DMS79 (cell line): ENCODE results near the gene DDX23.
"Not testable (repeated sequence)": the region's sequence is repeated elsewhere in the genome, so short reads cannot be mapped to it uniquely, and the experiment has no call there.

Experiments used
- DNase-seq: peaks from one replicate; lab custom pipeline; 2025; lab: John Stamatoyannopoulos, UW

DDX23 gene

GRCh38 chr12:48862760-48863159 lies 10.8 kb upstream of the DDX23 start:
- no peak for DNase-seq

- no peak for DNase-seq
These were observed 9.1 kb upstream of the DDX23 start for GRCh38 chr12:48861111-48861510.

- not testable (repeated sequence) for DNase-seq
These were observed 8.3 kb upstream of the DDX23 start for GRCh38 chr12:48860236-48860635.

DNA sequence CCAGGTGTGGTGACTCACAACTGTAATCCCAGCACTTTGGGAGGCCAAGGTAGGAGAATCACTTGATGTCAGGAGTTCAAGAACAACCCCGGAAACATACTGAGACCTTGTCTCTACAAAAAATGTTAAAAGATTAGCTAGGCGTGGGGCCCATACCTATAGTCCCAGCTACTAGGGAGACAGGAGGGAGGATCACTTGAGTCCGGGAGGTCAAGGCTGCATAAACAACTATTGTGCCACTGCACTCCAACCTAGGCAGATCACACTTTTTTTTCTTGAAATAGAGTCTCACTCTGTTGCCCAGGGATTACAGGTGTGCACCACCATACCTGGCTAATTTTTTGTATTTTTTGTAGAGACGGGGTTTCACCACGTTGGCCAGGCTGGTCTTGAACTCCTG lies 7.6 kb upstream of the DDX23 start:
- DNase-seq = no peak

DNA sequence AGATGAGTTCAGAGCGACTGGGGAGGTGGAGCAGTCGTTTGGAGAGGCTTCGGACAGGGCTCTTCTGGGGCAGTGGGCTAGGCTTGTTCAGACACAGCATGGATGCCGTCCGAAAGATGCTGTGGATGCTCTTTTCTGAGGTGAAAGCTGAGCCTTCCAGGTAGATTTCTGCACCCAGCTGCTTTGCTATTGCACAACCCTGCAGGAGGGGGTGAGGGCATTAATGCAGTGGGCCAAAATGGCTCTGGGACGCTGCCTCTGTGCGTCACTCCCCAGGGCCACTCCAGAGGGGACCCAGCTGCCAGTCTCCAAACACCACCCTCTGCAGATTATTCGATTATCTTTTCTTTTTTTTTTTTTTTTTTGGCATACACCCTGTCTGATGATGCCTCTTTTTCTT lies 6.1 kb upstream of the DDX23 start:
- no peak for DNase-seq

DNA sequence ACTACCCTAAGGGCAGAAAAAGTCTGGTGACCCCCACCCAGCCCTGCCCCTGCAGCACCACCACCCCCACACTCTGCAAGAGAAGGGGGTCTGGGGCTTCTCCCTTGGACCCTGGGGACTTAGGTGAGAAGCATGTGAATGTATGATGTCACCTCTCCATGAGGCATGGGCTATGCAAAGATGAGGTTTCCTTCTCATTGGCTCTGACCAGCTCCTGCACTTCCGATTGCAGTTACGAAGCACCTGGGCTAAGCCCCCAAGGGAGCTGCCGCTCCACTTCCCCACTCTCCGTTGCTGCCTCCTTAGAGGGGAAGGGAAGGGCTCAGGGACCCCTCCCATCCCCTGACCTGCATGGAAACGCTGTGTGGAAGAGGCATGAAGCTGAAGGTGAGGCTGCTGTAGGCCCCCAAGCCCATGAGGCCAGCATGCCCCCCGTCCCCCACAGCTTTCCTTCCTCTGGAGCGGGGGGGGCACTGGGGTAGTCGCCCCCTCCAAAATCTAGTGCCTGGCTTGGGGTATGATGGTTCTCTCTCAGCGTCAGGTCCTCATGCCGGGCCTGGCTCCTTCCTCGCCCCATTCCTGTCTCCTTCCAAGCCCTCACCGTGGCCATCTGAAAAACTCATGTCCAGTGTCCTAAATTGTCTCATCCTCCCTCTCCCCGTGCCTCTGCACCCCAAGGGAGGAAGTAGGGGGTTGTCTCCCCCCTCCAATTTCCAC lies 5.5 kb upstream of the DDX23 start:
- no peak for DNase-seq

DNA sequence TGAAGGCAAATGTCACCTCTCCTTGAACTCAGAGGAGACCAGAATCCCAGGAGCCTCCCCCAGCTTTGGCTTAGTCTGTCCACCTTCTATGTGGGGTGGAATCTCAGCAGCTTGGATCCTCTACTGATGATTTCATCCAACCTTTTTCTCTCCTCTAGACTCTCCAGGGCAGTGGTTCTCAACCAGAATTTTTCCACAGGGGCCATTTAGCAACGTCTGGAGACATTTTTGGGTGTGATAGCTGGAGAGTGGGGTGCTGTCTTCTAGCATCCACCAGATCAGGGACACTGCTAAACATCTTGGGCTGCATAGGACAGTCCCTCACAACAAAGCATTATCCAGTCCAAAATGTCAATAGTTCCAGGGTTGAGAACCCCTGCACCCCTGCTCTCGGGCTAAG lies 4.4 kb upstream of the DDX23 start:
- no peak for DNase-seq

- DNase-seq = not testable (repeated sequence)
These were observed 3.0 kb upstream of the DDX23 start for GRCh38 chr12:48854932-48855331.

DNA sequence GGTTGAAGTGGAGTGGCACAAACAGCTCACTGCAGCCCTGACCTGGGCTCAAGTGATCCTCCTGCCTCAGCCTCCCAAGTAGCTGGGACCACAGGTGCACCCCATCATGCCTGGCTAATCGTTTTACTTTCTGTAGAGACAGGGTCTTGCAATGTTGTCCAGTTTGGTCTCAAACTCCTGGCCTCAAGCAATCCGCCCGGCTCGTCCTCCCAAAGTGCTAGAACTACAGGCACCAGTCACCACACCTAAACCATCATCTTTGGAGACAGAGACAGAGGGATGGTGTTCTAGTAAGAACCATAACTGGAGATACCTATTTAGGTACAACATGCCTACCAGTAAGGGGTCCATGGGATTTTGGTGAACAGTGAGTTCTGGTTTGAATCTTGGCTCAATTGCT lies 2.5 kb upstream of the DDX23 start:
- DNase-seq = no peak

GRCh38 chr12:48852734-48853688 lies 1.0 kb upstream of the DDX23 start:
- peak; percentile 54 for DNase-seq

GRCh38 chr12:48842021-48842420 lies 9.9 kb downstream of the DDX23 start:
- DNase-seq = not testable (repeated sequence)

DNA sequence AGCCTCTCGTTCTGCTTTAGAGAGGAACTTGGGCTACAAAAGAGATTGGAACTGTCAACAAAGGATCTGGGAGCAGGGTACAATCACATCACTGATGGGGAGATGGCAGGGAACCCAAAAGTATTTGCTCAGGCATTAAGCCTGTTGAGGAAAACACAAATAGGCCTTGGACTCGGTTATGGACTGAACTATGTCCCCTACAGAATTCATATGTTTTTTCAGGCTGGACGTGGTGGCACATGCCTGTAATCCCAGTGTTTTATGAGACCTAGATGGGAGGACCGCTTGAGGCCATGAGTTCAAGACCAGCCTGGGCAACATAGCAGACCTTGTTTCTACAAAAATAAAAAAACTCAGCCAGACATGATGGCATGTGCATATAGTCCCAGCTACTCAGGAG lies 13.9 kb downstream of the DDX23 start:
- no peak for DNase-seq

DNA sequence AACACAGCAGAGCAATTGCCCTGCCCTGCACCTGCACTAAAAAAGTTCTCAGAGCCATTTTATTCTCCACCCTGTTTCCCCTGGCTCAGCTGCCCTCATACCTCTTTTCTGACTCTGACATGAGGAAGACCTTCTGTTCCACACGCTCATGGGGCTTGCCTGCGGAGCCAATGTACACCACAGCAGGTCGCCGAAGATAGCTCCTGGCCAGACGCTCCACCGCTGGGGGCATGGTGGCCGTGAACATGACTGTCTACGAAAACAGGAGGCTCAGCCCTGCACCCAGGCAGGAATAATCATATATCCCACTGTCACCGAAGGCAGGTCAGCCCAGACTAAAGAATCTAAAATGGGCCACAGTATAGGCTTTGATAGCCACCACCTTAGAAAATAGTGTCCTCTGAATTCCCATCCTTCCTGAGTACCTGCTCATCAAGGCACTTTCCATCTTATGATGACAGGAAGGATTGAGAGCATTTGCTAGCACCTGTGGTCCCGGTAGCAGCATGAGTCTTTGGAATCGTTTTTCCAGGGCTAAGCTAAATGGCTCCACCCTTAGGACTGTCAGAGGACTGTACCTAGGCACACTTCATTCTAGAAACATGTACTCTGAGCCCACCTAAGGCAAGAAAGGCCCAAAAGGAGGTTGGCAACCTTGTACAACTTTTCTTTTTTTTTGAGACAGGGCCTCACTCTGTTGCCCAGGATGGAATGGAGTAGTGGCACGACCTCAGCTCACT lies 19.5 kb downstream of the DDX23 start:
- DNase-seq = no peak

DNA sequence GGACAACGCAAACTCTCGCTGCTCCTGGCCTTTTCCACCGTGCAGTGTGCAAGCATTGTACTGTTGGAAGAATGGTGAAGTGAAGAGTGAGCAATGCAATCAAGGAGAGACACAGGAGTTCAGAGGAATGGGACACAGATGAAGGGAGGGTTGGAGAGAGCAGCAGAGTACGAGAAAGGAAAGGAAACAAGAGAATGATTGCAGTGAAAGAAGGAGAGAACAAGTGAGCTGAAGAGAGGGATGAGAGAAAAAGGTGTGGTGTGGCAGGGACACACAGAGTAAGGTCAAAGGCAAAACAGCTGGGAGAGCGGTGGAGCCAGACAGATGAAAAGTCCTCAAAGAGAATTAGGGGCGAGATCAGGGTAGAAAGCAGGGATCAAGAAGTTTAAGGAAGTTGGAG lies 20.7 kb downstream of the DDX23 start:
- no peak for DNase-seq

- DNase-seq = no peak
These were observed 23.0 kb downstream of the DDX23 start for GRCh38 chr12:48828841-48829575.

GRCh38 chr12:48828293-48828692 lies 23.7 kb downstream of the DDX23 start:
- no peak for DNase-seq

- no peak for DNase-seq
These were observed 24.4 kb downstream of the DDX23 start for GRCh38 chr12:48827513-48828096.

GRCh38 chr12:48827026-48827425 lies 24.9 kb downstream of the DDX23 start:
- DNase-seq = no peak

DNA sequence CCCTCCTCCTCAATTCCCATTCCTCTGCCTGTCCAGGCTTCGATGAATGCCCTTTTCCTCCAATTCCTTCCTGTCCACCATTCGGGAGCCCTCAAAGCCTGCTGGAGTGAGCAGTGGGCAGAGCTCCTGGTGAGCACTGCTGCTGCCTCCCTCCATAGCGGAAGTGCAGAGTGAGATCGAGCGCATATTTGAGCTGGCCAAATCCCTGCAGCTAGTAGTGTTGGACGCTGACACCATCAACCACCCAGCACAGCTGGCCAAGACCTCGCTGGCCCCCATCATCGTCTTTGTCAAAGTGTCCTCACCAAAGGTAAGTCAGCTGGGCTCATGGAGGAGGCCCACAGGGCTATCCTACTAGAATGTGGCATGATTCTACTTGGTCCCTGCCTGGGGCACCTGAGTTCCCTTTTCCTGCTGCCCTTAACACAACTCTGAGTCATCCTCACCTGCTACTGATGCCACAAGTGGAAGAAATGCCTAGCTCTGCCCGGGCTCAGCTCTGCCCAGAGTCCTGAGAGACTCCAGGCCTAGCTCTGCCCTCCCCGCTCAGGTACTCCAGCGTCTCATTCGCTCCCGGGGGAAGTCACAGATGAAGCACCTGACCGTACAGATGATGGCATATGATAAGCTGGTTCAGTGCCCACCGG lies 25.6 kb downstream of the DDX23 start:
- DNase-seq = no peak

- DNase-seq = no peak
These were observed 27.1 kb downstream of the DDX23 start for GRCh38 chr12:48824905-48825304.

GRCh38 chr12:48824112-48824511 lies 27.9 kb downstream of the DDX23 start:
- DNase-seq = no peak
